HG03521 (cell line): Measurements from ENCODE around the gene TRRAP.
"Not testable (repeated sequence)": the region's sequence is repeated elsewhere in the genome, so short reads cannot be mapped to it uniquely, and the experiment has no call there.

Experiments used
- ATAC-seq: cut with Tn5 transposase; IDR thresholded peaks from one replicate; pipeline ENCODE4 v1.9.1; 2021; ENCODE audit warnings: mild to moderate bottlenecking, moderate library complexity; ENCODE audit not compliant: unreplicated experiment

Gene TRRAP

DNA sequence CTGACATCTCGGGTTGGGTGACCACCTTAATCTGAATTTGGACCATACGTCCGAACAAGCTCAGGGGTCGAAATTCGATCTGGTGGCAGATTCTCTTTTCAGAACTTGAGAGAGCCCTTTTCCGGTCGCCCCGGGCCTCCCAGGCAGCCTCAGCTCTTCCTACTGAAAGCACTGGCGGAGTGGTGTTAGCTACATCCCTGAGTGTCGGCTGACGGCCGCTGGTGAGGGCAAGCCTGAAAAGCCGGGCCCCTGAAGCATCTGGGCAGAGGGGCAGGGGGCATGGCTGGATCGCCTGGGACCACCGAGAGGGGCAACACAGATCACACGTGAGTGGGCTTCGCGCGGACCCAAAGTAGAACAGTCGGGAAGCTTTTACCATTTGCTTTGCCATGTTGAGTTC is 149.5 kb downstream of the TRRAP start:
- no peak for ATAC-seq

DNA sequence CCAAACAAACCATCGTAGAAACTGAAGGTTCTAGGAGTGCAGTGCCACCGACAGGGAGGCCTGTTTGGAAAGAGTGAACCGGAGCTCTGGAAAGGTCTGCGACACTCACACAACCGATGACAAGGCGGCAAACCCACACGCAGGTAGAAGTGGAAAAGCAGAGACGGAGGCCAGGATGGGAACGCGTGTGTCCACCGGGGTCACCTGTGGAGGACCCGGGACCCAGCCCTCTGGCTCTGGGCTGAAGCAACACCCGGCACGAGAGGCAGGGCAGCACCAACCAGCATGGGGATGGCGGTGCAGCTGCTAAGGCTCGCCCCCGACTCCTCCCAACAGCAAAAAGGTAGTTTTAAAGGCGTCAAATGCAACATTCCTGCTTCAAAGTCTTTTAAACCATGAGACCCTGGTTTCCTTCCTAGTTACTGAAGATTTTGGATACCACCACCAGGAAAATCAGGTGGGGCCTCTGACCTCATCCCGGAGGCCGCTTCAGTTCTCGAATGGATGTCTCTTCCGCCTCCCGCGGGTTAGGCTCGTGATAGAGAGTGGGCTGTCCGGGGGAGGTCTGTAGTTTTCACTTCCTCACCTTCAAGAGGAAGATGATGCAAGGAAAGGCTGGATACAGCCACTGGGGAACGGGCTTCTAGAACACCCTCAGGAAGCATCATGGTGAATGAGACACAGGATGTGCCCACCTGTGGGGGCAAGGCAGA is 150.1 kb downstream of the TRRAP start:
- ATAC-seq = no peak

DNA sequence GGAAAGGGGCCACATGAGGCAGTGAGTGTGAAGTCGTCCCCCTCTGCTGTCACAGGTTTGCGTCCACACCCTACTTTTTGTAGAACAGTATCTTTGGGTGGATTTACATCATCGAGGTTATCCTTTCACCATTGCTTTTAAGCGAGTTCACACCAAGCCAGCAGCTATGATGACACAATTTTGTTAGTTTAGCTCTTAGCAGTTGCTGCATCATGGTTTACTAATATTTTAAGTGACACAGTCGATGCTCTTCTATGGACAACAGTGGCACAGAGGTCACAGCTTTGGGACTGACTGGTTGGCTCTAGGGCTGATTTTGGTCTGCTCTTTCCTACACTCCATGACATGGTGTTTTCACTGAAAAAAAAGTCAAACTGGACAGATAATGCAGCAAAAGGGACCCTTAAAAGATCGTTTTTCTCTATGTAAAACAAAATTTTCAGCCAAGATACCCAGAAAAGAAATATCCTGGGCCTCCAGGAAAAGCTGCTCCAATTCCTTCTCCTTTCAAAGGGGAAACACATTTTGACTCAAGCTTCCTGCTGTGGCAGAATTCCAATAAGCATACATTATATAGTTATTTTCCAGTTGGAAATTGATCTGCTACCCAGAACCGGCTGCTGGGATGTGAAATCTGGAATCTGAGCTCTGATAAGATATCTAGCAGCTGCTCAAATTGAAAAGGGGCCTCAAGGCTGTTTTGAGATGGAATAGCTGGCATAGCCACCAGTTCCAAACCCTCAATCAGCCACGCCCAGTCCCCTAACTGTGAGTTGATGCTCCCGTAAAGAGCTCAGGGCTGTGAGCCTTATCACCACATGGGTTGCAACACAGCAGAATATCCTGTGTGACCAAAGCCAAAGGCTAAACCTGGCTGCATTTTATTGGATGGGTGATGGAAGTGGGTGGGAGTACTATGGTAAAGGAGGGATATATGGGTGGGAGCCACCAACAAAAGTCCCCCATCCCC is 151.4 kb downstream of the TRRAP start:
- ATAC-seq = no peak

DNA sequence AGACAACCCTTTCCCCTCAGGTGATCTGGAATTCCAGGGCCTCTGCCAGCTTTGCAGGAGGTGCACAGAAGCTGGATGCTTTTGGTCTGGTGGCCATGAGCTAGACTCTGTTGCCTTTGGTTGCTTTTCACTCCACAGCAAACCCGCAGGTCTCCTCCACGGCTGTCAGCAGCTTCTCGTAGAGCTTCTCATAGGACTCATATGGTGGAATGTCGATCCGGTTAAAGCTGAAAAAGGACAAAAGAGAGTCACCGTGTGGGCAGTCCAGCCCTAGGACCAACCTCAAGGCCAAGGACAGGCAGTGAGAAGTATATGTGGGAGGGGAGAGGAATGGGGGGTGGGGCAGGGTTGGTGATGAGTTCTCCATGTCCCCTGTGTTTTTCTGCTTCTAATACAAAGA is 152.1 kb downstream of the TRRAP start:
- no peak for ATAC-seq

GRCh38 chr7:99030951-99031350 is 152.6 kb downstream of the TRRAP start:
- ATAC-seq = no peak

GRCh38 chr7:99031496-99031895 is 153.2 kb downstream of the TRRAP start:
- no peak for ATAC-seq

- no peak for ATAC-seq
Observed at GRCh38 chr7:99032928-99033327, 154.6 kb downstream of the TRRAP start.

DNA sequence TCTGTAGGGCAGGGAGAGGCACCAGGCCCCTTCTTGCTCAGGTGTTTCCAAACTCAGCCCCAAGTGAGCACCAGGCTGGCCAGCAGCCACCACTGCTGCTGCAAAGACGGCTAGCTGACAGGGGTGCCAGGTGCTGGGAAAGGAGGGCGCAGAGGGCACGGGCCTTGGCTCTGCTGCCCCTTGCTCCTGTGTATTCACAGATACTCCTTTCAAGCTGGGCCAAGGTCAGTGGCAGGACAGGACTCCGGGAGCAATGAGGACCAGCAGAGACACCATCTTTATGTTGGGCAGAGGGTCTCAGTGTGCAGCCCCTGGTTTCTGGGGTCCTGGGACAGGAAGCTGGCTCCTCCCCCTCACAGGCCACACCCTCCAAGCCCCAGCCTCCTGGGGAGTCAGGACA is 155.4 kb downstream of the TRRAP start:
- ATAC-seq = no peak

- ATAC-seq = no peak
Observed at GRCh38 chr7:99034932-99035722, 156.8 kb downstream of the TRRAP start.

GRCh38 chr7:99035723-99036545 is 157.6 kb downstream of the TRRAP start:
- no peak for ATAC-seq

DNA sequence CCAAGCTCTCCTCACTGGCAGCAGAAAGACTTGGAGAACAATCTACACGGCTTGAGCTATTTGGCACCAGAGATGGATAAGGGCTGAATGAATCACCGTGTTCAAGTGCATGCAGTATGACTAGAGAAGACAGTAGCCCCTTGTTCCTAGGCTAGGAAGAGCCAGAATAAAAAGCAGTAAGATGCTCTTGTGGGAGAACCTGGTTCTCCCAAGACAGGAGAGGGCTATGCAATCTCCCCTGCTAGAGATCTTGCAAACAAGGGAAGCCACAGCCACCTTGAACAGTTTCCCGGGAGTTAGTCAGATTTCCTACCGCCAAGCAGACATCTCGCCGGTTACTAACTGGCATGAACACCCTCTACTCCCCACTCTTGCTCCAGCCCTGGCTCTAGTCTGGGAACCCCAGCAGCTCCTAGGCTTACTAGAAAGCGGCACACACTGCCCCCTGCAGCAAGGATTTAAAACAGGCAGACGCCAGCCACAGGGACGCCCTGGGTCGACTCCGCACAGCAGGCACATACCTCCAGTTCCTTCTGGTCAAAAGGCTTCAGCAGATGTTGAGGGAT is 158.3 kb downstream of the TRRAP start:
- ATAC-seq = no peak

DNA sequence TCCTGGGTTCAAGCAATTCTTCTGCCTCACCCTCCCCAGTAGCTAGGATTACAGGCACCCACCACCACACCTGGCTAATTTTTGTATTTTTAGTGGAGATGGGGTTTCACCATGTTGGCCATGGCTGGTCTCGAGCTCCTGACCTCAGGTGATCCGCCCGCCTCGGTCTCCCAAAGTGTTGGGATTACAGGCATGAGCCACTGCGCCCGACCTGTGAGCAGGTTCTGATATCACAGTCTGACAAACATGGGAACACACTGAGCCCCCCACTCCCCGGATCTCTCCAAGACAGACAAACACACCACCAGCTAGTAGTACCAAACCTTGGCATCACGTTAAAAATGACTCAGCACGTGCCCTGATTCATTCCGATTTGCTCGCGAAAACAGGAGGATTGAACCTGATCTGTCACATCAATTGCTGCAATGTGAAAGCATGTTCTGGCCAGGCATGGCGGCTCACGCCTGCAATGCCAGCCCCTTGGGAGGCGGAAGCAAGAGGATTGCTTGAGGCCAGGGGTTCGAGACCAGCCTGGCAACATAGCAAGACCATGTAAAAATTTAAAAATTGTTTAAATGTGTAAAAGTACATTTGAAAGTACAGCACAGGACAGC is 159.1 kb downstream of the TRRAP start:
- ATAC-seq = no peak

DNA sequence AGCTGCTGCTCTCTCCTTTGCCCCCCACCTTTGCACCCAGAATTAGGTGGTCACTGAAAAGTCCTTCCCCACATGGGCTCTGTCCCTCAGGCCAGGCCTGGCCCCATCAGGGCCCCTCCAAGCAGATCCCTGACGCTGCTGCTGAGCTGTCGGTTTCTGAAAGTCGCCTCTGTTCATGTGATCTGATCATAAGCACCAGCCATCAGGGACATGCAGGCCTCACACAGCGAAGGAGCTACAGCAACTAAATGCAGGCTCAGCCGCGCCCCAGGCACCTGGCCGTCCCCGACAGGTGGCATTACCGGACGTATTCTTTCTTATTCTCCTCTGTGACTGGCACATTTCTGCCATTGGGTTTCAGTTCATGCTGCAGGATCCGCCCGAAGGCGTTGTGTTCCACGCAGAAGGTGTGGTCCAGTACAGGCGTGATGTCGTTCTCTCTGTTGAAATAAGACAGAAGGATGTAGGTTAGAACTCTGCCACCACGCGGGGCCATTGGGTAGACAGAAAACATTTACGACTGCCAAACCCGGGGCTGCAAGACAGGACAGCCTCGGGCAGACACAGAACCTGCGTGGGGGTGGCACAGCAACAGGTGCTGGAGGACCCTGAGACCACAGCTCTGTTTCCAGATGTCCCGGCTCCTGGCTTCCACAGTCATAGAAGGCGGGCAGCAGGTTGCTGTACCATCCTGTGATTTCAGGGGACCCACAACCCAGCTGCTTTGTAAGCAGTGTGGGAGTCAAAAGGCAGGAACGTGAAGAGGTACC is 159.9 kb downstream of the TRRAP start:
- ATAC-seq = no peak

DNA sequence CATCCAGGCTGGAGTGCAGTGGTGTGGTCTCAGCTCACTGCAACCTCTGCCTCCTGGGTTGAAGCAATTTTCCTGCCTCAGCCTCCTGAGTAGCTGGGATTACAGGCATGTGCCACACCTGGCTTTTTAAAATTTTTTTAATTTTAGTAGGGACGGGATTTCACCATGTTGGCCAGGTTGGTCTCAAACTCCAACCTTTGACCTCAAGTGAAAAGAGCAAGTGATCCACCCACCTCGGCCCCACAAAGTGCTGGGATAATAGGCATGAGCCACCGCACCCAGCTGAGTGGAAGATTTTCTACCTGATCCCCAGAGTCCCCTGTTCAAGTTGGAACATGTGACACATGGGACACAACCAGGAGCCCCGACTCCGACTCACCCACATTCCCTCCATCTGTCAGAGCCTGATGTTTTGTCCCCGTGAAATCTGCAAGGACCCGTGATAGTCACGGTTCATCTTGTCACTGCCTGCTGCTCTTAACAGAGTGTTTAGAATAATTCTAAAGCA is 161.1 kb downstream of the TRRAP start:
- ATAC-seq = no peak

DNA sequence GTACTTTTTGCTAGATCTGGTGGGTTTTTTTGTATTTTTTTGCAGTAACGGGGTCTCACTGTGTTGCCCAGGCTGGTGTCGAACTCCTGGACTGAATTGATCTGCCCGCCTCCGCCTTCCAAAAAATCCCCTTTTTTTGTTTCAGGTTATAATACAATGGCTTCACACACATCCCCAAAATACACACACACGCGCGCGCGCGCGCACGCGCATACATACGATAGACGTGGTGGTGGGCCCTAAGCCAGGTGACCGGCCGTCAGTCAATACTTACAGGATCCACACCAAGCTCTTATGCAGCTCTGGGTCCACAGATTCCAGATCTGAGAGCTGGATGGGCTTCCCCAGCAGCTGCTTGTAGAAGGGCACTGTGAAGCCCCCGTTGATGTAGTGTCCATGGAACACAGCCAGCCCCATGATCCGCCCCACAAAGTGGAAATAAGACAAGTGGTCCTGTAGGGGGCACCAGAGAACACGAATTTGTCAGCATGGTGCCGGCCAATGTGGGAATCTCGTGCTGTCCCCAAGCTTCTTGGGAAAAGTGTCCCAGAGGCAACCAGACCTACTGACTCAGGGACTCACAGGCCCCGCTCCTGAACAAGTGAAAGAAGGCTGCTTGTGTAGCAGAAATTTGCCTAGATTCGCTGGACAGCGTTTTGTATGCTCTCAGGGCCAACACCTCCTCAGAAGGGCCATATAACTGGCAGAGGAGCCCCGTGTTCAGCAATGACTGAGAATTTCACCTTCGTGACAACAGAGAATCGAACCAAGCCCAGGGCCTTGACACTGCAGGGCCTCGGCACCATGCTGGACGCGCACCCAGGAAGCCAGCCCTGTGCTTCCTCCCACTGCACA is 162.0 kb downstream of the TRRAP start:
- ATAC-seq = no peak

DNA sequence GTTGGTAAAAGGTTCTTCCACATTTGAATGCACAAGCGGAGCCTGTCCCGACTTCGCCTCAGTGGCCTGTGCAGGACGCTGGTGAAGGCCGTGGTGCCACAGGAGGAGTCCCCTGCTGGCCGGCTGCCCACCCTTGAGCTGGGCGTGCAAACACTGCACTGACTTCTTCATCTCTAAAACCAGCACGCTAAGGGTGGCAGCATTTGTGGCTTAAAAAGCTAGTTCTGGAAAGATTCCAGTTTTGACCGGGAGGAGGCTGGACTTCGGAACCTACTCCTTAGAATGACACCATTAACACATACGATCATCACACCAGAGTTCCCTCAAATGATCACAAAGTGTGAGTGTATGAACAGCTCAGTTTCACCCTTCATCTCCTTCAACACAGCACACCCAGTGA is 163.2 kb downstream of the TRRAP start:
- ATAC-seq = no peak

DNA sequence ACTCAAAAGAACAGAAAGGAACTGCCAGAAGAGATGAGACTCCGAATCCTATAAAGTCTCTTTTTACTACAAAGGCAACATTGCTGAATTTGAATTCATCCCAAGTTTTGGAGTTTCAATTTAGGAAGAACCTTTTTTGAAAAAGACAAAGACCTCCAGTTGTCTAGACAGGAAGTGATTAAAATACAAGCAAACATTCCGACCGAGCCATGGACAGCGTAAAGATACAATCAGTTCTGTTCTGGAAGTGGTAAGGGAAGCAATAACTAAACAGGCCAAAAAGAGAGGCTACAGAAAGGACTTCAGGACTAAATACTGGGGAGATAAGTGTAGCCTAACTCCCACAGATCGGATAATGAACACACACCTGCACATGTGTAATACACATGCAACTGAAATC is 164.6 kb downstream of the TRRAP start:
- no peak for ATAC-seq

GRCh38 chr7:99044858-99045257 is 166.5 kb downstream of the TRRAP start:
- ATAC-seq = not testable (repeated sequence)
